Cardiac fibroblast (primary cell): Measurements from ENCODE around the gene HMGCS1.
A peak's percentile ranks its signal among the peaks of the same experiment; 100 is the strongest.

ENCODE experiments used
- DNase-seq, 2 donors: peaks; one replicate each; pipeline versions ENCODE4 v3.0.0 to v3.0.0-alpha.2; 2010; ENCODE audit warnings: low read depth in 2 of 2
- H3K4me3 ChIP-seq, 2 donors: replicated peaks in 1 of 2; 1 replicate in 1 of 2; 2 replicates in 1 of 2; pipeline ENCODE4 v1.5.1; 2011; ENCODE audit warnings: low read depth in 2 of 2, low read length in 2 of 2, mild to moderate bottlenecking in 2 of 2, moderate library complexity in 1 of 2
- TF ChIP-seq, protein P1 (sequence below): IDR thresholded peaks from one replicate; pipeline ENCODE4 v1.5.1; 2011; ENCODE audit warnings: low read depth, mild to moderate bottlenecking, low read length, inconsistent platforms

HMGCS1 gene

DNA sequence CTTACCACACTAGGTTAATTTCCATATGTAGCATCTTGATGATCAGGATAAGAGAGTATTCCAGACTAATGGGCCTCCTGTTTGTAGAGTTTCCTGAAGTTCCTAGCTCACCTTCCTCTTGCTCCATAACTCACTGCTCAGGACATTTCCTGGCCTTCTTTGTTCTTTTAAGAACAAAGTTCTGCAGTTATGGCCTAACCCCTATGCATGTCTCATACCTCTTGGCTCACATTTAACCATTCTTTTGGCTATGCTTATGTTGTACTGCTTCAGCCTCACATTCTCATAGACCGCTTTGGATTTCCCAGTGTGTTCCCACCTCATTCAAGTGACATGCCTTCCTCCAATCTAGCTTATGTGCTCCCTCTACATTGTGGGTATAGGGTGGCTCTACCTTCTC lies 40.5 kb upstream of the HMGCS1 start:
- H3K4me3 ChIP-seq: no peak overlapping the region
- DNase-seq: peak in 1 of 2 donors; percentile 53
- TF ChIP-seq, protein P1, sequence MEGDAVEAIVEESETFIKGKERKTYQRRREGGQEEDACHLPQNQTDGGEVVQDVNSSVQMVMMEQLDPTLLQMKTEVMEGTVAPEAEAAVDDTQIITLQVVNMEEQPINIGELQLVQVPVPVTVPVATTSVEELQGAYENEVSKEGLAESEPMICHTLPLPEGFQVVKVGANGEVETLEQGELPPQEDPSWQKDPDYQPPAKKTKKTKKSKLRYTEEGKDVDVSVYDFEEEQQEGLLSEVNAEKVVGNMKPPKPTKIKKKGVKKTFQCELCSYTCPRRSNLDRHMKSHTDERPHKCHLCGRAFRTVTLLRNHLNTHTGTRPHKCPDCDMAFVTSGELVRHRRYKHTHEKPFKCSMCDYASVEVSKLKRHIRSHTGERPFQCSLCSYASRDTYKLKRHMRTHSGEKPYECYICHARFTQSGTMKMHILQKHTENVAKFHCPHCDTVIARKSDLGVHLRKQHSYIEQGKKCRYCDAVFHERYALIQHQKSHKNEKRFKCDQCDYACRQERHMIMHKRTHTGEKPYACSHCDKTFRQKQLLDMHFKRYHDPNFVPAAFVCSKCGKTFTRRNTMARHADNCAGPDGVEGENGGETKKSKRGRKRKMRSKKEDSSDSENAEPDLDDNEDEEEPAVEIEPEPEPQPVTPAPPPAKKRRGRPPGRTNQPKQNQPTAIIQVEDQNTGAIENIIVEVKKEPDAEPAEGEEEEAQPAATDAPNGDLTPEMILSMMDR: no peak

DNA sequence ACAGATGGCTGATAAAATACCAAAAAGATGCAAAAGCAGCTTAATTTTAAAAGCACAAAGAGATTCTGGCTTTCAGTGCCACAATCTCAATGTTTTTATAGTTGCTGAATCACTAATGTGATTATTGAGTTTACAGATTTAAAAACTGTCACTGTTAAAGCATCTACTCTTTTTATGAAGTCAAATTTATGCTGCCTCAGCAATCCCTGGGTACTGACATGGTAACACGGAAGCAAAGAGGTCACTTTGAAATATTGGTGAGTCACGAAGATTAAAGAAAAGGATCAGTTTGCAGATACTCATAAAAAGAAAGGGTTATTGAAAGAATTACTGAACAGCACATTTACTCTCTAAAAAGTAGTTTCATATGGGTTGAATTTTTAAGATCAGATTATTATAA lies 39.7 kb upstream of the HMGCS1 start:
- TF ChIP-seq, protein P1: no peak
- no peak overlapping the region for H3K4me3 ChIP-seq
- DNase-seq: no peak

DNA sequence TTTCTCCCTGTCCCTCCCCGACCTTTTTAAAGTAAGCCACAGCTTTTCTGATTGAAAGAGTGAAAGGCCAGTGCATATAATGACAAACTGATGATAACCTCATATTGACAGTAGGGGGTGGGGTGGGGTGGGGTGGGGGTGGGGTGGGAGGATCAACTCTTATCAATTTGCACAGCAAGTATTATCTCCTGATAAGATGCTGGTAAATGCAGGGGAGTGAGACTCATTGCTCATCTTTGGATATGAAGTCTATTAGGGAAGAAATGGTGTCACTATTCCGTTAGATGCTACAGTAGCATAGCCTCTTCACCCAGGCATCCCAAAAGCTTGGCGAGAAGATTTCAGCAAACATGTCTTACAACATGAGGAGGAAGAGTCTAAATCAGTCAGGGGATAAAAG lies 38.9 kb upstream of the HMGCS1 start:
- no peak overlapping the region for H3K4me3 ChIP-seq
- TF ChIP-seq, protein P1: no peak
- DNase-seq: no peak

DNA sequence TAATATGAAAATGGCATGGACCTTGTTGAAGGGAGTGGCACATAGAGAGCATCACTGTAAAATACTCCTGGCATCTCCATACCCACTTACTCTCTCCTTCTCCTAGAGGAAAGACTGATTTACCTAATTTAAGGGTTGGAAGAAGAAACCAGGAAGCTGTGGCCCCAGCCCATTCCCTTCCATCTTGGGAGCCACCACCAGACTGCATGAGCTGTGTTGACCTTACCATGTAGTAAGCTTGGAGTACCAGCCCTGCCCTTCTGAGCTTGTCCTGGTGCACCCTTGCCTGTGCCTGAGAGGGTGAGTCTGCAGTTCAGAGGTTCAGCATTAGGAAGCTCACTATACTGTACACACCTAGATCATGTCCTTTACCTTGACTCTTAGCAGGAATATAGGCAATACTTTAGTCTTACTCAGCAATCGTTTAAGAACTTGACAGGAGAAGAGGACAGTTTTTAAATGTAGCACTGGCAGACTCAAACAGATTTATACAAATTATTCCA lies 35.7 kb upstream of the HMGCS1 start:
- TF ChIP-seq, protein P1: no peak
- DNase-seq: no peak
- no peak overlapping the region for H3K4me3 ChIP-seq

DNA sequence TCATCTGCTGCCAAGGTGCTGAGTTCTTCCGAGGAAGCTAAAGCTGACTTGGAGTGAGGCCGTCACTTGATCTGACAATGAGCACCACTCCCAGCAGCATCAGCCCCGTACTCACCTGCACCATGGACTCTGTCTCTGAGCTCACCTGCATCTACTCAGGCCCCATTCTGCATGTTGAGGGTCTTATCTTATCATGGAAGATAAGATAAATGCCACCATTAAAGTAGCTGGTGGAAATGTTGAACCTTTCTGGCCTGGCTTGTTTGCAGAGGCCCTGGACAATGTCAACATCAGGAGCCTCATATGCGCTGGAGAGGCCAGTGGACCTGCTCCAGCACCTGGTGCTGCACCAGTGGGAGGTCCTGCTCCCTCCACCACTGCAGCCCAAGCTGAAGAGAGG lies 35.0 kb upstream of the HMGCS1 start:
- no peak overlapping the region for H3K4me3 ChIP-seq
- no peak for DNase-seq
- TF ChIP-seq, protein P1: no peak

DNA sequence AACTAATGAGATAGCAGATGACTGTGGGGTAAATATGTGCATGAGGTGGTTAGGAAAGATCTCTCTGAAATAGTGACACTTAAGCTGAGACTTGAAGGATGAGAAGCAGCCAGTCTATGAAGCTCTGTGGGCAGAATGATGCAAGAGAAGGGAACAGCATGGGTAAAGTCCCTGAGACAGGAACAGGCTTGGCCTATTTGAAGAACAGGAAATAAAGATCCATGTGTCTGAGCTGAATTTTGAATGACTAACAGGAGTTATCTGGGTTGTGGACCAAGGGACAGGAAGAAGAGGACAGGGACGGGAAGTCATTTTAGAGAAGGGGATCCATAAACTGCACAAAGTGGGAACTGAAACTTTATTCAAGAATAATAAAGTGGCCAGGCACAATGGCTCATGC lies 25.6 kb upstream of the HMGCS1 start:
- no peak overlapping the region for H3K4me3 ChIP-seq
- TF ChIP-seq, protein P1: no peak
- DNase-seq: no peak

DNA sequence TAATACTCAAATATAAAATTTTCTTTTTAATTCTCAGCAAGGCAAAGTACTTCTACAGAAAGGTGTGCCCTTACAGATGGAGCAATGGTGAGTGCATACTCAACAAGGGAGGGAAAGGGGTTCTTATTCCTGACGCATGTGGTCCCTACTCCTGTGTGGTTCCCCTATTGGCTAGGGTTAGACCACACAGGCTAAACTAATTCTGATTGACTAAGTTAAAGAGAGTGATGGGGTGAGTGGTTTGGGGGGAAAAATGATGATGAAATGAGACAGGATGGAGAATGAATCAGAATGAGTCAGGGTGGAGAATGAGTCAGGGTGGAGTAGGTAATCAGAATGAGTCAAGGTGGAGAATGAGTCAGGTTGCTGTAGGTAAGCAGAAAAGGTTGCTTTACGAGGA lies 22.9 kb upstream of the HMGCS1 start:
- TF ChIP-seq, protein P1: no peak
- H3K4me3 ChIP-seq: no peak overlapping the region
- DNase-seq: peak in 1 of 2 donors; percentile 52
